GM21529 (cell line): ENCODE data around the gene NPAS3.

ENCODE experiments used
- ATAC-seq: cut with Tn5 transposase; IDR thresholded peaks from one replicate; pipeline ENCODE4 v1.9.1; 2021; ENCODE audit not compliant: unreplicated experiment

Gene NPAS3

DNA sequence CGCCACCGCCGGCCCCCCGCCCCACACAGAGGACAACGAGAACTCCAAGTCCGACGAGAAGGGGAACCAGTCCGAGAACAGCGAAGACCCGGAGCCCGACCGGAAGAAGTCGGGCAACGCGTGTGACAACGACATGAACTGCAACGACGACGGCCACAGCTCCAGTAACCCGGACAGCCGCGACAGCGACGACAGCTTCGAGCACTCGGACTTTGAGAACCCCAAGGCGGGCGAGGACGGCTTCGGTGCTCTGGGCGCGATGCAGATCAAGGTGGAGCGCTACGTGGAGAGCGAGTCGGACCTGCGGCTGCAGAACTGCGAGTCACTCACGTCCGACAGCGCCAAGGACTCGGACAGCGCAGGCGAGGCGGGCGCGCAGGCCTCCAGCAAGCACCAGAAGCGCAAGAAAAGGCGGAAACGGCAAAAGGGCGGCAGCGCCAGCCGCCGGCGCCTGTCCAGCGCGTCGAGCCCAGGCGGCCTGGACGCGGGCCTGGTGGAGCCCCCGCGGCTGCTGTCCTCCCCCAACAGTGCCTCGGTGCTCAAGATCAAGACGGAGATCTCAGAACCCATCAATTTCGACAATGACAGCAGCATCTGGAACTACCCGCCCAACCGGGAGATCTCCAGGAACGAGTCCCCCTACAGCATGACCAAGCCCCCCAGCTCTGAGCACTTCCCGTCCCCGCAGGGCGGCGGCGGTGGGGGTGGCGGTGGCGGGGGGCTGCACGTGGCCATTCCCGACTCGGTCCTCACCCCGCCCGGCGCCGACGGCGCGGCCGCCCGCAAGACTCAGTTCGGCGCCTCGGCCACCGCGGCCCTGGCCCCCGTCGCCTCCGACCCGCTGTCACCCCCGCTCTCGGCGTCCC is 861.3 kb downstream of the NPAS3 start:
- ATAC-seq: no peak

DNA sequence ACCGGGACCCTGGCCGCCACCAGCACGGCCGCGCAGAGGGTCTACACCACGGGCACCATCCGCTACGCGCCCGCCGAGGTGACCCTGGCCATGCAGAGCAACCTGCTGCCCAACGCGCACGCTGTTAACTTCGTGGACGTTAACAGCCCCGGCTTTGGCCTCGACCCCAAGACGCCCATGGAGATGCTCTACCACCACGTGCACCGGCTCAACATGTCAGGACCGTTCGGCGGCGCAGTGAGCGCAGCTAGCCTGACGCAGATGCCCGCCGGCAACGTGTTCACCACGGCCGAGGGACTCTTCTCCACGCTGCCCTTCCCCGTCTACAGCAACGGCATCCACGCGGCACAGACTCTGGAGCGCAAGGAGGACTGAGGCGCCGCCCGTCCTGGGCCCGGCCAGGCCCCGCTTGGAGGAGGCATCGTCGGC is 862.1 kb downstream of the NPAS3 start:
- no peak for ATAC-seq

DNA sequence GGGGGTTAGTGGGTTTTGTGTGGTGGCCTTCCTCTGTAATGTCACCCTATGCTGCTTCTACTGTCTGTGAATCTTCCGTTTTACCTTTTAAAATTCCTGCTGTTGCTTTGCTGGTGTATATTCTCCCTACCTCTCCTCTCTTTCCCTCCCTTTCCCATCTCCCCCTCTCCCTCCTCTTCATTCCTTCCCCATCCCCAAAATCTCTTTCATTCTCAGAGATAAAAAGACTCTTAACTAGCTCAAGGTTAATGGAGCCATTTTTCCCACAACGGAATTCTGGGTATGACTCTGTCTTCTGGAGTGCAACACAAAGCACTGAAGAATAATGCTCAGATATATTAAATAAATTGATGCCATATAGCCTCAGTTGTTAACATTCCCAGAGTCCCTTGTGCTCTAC is 864.1 kb downstream of the NPAS3 start:
- ATAC-seq: no peak

DNA sequence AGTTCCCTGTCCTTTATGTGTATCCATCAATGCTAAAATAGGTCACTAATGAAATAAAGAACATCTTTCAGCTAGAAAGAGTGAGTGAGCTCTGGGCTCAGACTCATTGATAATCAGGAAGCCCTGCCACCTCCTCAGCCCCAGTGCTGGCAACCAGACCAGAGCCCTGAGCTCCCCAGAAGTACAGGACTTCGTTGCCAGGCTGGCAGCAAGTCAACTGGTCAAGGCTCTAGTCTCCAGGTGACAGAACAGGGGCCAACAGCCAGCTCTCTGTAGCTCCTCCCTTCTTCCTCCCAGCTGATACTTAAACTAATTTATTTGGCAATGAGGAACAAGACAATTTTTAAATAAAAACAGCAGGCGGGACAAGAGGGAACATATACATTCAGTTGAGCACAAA is 866.9 kb downstream of the NPAS3 start:
- ATAC-seq: no peak

DNA sequence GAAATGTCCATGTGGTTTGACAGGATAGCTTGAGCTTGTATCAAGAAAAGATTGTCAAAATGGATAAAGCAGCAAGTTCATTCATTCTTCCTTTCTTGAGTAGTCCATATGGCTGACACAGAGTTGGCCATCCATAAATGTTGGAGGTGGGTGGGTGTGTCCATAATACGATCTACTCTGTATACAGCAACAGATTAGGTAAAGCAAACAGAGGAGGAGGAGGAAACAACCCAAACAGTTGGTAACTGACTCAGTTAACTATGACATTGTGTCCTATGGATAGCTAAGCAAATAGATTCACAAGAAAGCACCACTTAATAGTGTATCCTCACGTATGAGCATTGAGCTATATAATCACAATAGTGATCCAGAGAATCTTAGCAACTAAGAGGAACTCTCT is 868.2 kb downstream of the NPAS3 start:
- no peak for ATAC-seq

DNA sequence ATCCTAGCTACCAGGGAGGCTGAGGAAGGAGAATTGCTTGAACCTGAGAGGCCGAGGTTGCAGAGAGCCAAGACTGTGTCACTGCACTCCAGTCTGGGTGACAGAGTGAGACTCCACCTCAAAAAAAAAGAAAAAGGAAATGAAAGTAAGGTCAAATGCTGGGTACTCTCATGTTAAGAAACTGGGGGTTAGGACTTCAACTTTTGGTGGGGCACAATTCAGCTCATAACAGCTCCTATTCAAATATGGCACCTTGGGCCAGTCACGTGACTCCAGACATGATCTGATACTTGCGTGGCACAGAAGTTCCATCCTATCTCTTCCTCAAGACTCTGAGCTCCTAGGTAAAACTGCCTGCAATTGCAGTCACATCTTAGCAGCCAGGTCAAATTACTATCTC is 869.5 kb downstream of the NPAS3 start:
- no peak for ATAC-seq

DNA sequence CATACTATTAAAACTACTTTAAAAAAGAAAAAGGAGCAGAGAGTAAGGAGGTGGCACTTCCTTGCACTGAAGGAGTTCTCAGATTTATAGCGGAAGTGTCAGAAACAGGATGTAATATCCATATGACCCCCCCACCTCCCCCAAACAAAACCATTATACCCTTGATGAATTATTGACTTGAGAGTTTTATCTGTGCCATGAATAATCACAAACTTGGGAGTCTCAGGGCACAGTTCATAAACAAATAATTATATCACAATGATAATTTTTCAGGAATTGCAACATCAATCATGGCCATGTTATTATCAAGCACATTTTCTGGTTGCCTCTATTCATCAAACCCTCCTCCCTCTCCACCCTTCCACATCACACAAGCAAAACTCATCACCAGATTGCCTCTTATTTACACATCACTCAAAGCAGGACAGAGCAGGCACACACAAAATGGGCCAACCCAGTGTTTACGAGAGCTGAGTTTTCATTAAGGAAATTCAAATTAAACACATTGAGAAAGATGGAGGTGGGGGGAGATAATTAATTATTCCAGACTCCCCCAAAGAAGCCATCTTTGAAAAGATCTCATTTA is 870.8 kb downstream of the NPAS3 start:
- ATAC-seq: no peak

DNA sequence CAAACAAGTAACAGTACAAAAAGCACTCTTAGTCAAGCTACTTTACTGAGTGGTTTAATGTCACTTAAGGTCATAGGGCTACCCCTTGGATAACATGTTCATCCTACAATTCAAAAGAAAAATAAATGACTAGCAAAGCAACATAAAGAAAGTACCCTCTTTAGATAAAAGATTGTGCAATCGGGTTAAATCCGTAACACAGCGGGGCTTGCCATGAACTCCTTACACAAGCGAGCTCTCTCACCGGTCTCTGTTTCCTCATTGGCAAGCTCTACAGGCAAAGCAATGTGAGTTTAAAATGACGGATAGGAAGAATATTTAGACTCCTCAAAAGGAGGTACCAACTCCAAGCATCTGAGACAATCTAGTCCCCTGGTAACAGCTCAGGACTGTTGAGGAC is 871.6 kb downstream of the NPAS3 start:
- no peak for ATAC-seq

DNA sequence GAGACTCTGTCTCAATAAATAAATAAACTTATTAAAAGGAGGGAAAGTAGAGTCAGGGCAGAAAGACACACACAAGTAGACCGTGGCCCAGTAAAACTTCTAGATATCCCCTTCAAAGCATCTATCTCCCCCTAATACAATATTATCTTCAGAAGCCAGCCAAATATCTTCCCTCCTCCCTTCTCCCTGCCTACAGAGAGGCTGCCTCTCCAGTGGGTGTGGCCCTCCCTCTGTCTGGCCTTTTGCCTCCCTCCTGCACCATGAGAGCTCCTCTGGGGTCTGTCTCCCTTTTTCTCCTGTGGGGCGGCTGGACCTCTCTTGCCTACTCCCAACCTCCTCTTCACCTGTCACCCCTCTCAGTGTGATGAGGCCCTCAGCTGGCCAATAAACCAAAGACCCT is 873.0 kb downstream of the NPAS3 start:
- ATAC-seq: no peak

DNA sequence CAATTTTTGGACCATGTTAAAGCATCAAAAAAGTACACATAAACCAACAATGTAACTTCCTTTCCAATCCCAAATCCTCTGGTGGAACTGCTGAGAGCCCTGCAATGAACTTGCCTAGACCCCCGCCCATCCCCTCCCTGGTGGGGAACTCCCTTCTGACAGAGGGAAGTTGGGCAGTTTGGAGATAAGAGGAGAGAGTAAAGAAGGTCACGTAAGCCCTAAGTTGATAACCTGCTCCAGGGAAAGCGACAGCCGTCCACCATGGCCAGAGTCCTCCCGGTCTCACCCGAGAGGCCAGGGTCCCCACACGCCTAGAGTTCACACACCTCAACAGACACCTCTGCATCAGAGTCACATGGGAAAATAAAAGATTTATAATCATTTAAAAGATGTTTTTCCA is 873.5 kb downstream of the NPAS3 start:
- no peak for ATAC-seq

DNA sequence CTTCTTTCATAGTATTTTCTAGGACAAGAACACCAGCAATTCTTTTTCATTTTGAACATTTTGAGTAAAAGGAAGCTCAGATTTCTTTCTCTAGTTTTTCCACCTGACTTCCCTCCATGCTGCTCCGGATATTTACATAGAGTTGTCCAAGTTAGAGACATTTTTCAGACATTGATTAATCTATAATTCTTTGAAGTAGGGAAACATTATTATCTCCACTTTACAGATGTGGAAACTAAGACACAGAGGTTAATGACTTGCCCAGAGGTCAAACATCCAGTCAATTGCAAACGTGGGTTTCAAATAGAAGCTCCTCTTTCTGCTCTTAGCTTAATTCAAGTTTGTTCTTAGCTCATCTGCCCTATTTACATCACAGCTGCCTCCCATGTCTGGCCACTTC is 873.9 kb downstream of the NPAS3 start:
- ATAC-seq: no peak

DNA sequence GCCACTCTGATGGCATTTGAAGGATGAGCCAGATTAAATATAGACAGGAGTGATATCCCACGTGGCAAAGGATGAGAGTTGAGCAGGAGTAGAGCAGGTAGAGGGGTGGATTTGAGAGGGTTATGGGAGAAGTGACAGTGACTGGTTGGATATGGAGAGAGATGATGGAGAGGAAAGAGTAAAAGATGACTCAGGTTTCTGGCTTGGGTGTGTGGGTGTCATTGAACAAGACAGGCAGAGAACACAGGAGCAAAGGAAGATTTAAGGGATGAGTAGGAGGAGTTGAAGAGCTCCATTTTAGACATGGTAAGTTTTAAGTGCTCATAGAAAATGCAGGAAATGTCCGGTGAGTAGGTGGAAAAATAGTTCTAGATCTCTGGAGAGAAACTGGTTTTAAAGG is 875.3 kb downstream of the NPAS3 start:
- ATAC-seq: no peak

DNA sequence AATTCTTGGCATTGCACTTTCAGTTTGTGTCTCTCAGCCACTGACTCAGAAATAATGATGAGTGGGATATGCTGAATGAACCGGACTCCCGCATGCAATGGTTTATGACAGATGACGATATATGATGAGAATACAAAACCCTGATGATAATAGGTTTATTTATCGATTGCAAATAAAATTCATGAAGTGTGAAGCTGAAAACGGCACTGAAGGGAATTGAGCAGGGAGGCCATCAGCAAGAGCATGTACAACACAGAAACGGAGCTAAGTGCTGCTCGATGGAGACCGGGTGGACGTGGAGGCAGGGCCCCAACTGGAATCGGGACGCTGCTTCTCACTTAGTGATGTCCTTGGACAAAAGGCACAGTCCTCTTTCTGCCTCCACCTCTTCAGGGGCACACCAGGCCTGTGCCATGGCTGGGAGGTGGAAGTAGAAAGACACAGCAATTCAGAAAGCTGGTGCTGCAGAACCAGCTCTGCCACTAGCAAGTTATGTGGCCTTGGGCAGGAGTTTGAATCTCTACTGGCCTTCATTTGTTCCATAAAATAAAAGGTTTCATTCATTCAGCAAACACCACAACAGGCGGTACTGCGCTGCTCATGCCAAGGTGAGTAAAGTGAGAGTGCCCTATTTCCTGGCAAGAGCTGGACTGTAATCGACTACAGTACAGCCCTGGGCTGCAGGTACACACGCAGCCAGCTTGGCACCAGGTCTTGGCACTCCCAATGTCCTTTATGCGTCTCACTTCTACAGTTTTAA is 895.2 kb downstream of the NPAS3 start:
- no peak for ATAC-seq

DNA sequence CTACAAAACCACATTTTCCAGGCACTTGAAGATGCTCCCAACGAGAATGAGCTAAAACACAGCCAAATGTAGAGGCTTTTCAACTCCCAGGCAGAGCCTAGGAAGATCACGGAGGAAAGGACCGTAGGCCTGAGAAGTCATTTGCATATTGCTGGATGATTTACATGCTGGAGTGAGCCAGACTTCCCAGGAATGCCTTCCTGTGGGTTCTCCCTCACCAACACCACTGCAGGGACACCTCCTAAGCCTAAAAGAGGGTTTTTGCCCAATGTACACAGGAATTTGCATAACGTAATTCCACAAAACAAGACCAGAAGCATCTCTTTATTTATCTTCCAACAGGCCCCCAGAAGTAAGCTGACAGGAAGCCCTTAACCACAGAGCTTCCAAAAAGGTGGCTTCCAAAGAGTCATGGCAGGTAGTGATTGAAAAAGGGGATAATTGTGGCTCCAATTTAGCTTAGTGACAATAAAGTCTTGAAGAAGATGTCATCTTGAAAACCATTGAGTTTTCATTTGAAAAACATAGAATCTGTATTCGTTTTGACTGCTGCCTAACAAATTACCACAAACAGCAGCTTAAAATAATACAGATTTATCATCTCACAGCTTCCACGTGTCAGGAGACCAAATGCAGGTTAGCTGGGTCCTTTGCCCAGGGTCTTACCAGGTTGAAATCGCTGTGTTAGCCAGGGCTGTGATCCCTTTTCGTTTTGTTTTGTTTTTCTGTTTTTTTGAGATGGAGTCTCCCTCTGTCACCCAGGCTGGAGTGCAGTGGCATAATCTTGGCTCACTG is 896.0 kb downstream of the NPAS3 start:
- no peak for ATAC-seq

DNA sequence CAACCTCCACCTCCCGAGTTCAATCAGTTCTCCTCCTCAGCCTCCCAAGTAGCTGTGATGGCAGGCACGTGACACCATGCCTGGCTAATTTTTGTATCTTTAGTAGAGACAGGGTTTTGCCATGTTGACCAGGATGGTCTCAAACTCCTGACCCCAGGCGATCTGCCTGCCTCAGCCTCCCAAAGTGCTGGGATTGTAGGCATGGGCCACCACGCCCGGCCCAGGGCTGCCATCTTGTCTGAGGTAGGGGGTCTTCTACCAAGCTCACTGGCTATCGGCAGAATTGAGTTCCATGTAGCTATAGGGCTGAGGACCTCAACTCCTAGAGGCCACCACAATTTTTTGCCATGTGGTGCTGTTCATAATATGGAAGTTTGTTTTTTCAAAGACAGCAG is 896.6 kb downstream of the NPAS3 start:
- ATAC-seq: no peak

DNA sequence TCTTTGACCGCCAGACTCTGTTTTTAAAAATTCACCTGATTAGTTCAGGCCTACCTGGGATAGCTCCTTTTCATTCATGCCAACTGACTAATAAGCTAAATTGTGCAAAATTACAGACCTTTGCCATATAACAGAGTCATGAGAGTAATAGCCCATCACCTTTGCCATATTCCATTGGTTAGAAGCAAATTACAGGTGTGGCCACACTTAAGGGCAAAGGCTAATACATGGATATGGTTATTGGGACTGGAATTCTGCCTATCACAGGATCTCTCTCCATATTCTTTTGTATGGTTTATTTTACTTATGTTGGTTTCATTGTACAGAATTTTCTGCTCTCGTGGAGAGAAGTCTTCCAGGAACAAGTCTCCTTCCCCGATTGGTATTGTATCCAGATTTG is 897.0 kb downstream of the NPAS3 start:
- no peak for ATAC-seq

DNA sequence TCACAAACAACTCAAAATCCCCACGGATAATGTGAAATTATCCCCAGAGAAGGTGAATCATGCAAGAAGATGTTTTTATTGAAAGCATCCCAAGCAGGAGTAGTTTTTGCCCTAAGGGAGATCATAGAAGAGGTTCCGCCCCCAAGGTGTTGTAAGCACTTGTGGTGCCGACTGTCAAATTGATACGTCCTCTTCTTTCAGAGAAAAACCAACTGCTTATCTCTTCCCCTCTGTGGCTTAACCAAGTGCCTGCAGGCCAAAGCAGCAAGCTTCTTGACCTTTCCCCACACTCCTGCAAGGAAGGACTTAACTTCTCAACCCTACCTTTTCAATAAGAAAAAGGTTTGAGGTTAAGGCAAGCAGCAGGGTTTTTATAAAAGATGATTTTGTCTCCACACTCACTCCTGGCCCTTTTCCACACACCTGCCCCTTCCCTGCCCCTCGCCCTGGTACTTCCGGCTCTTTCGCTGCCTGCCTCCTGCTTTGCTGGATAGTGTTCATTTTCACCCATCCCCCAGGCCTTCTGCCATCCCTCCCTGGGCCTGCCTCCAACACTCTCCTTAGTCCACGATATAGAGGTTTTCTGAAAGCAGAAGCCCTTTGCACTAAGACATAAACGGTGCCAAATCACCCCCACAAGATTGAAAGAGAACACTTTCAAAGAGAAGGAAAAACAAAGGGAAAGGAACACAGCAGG is 897.7 kb downstream of the NPAS3 start:
- no peak for ATAC-seq

DNA sequence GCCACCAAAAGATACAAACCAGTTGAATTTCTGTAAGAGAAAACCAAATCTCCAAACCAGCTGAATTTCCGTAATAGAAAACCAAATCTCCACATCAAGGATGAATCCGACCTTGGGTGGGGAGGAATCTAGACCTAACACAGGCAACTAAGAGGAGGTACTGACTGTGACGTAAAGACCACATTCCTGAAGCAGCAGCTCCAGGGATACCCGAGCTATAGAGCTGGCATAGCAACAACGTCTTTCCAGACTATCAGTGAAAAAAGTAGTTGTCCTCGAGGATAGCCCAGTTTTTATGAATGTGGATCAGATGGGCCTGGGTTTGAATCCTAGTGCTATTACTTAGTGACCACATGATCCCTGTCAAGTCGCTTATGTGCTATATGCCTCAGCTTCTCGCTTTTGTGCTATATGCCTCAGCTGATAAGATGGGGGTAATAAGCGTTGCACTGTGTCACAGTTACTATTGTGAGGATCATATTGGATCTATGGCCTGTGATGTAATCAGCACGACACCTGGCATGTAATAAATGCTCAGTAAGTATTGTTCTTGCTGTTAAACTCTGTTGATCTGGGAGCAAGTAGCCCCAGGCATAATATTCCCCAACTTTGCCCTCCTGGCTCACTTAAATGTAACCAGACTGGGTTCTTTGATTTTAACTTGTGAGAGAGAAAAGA is 898.4 kb downstream of the NPAS3 start:
- no peak for ATAC-seq

DNA sequence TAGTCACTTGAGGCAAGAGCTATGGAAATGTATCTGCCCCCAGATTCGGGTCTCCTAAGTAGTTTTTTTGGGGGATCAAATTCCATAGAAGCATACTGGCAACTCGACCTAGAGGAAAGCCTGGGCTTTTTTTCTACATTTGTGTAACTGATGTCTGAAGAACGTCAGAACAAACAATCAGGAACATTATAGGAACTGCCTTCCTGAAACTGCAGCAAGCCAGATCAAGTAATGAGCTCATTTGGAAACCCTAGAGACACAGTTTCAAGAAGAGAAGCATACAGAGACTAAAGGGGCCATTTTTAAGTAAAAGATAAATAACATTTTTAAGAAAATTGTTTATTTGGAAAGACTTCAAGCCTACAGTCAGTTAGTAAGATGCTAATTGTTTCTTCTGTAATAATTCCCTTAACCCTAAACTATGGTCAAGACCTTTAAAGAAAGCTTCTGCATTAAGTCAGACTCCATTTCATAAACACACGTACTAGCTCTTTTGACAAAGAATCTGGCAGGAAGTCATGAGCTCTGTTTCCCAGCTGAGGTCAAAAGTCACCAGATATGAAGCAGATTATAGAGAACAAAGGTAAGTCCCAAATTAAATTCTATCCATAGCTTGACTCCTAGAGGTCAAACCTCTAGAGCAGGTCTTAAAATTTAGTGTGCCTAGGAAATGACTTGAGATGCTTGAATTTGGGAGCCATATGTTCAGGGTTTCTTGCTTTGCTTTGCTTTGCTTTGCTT is 899.4 kb downstream of the NPAS3 start:
- ATAC-seq: no peak
